Placental pericyte (primary cell): ENCODE data around the gene TRIM68. TPM values are rescaled to one million over a fixed set of nuclear protein-coding genes. Genes with fewer than 3 reads are reported as not detected.

ENCODE experiments used
- total RNA-seq: library from RNA; depleted of rRNA; stranded (reverse); fragments of >200 nt; gene quantifications from 2 replicates; pipeline ENCODE4 v1.2.3, GENCODE V29; 2012

The TRIM68 gene, protein sequence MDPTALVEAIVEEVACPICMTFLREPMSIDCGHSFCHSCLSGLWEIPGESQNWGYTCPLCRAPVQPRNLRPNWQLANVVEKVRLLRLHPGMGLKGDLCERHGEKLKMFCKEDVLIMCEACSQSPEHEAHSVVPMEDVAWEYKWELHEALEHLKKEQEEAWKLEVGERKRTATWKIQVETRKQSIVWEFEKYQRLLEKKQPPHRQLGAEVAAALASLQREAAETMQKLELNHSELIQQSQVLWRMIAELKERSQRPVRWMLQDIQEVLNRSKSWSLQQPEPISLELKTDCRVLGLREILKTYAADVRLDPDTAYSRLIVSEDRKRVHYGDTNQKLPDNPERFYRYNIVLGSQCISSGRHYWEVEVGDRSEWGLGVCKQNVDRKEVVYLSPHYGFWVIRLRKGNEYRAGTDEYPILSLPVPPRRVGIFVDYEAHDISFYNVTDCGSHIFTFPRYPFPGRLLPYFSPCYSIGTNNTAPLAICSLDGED
- total RNA-seq: 6.3 and 12.3 TPM in 2 replicates

DNA sequence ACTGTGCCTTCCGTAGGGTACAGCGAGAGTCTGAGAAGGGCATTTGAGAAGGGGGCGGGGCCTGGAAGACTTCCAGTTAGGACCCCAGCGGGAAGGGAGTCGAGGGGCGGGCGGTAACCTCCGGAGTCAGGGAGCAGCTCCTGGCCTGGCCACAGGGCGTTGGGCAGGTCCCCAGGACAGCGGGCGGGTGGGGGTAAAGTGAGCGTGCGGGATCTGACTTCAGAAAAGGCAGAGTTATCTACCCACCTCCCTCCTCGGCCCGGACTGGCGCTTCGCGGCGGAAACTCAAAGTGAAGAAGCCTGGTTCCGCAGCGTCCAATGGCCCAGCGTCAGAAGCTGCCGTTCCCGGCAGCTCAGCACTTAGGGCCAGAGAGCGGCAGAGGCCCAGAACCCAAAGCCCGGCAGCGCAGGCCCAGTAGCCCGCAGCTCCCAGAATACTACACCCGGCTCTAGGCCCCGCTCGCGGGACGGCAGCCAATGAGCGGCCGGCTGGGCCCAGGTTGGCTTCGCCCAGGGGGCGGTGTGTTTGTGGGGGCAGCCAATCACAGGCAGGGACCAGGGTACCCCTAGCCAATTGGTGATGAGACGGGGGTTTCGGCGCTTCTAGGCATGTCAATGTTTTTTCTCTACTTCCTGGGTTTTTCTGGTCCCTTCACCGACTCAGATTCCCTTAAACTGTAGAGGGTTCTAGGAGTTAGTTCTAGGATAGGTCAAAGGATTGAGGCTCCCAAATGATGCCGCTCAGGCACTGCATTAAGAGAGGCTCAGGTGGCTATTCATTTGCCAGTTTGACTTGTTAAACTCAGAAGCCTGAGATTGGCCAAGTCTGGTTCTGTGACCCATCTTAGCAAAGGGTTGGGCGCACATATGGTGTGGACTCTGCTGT, at the start of gene TRIM68:
Gene TRIM68, minus strand, starts transcription at position 451 of the 886 bp plus-strand sequence. CDS start 2,727 bp downstream, outside the sequence.

DNA sequence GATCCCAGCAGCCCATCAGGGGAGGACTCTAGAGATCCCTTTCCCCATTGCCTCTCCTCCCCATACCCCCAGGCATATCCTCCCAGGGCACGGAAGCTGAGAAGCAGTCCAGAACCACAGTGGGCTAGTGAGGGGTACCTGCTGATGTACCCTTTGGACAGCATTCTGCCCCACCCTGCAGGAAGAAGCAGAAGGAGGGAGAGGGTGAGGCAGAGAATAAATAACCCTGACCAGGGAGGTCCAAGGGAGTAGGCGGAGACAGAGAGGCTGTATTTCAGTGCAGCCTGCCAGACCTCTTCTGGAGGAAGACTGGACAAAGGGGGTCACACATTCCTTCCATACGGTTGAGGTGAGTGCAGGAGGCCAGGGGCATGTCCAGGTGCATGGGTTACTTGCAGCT, 35.7 kb upstream of the TRIM68 start, which contains the start of gene OR51E1:
Gene OR51E1, plus strand, starts transcription at position 301 of the 400 bp plus-strand sequence. CDS start 8,545 bp downstream, outside the sequence.

DNA sequence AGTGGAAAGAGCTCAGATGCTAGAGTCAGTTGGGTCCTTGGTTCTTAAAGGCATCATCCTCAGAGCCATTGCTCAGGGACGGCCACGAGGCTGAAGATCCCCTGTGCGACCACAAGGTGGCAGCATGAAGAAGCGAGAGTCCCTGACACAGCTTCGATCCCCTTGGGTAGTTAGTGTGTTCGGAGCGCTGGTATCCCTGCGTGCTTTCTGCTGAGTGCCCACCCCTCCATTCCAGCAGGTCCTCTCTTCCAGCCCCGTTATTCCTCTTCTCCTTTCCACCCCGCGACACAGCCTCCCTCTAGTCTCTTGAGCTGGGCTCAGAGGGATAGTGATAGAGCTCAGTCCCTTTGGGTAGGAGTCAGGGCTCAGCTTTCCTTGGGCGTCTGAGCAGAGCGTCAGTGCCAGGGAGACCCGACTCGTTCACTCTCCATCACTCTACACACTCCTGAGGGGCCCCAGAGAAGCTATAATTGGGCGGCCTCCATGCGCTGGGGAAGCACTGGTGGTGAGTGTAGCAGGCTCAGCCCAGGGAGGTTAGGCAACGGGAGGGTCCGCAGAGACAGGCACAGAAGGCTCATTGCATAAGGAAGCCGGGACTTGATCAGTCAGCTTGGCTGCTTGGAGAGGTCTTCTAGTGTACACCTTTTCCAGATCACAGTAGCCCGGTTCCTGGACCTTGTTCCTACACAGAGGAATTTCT, 29.1 kb upstream of the TRIM68 start, which contains the start of gene OR51D1:
Gene OR51D1, plus strand, starts transcription at position 516 of the 700 bp plus-strand sequence. CDS start 2,314 bp downstream, outside the sequence.

GRCh38 chr11:4593739-4594138, 14.3 kb downstream of the TRIM68 start, which contains the start of gene OR52I1:
OR52I1 (plus strand) TSS chr11:4594039; CDS start chr11:4594039, 0 bp downstream.

DNA sequence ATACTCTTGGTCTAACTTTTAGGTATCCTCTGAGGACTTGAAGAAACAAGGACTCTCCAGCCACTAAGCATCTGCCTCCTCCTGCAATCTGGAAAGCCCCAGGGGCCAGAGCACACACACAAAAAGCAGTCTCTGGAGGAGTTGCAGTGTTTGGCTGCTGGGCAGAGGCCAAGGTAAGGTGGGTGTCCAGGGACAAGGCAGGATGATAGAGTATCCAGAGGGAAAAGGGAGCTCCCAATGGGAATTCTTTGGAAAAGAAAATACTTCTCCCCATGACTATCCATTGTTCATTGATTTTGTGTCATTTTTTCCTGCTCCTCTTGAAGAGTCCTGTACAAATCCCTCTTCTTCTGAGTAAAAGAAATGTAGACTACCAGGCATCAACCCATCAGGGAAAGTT, 26.6 kb downstream of the TRIM68 start, which contains the start of gene OR52I2:
Gene OR52I2, plus strand, starts transcription at position 301 of the 400 bp plus-strand sequence.

Other genes with a start within 250 kb of the TRIM68 start
- not detected in 2 replicates for gene OR52B4, start 239.8 kb downstream of the TRIM68 start, total RNA-seq
- 15.8 and 31.2 TPM in 2 replicates for gene TRIM21, start 214.5 kb downstream of the TRIM68 start, total RNA-seq
- not detected in 2 replicates for gene OR52K2, start 158.9 kb downstream of the TRIM68 start, total RNA-seq
- not detected in 2 replicates for gene OR52K1, start 125.6 kb downstream of the TRIM68 start, total RNA-seq
- not detected in 2 replicates for gene OR52M1, start 63.0 kb downstream of the TRIM68 start, total RNA-seq
- gene OR52I2, start 26.5 kb downstream of the TRIM68 start, total RNA-seq: not detected in 2 replicates
- gene OR52I1, start 14.2 kb downstream of the TRIM68 start, total RNA-seq: not detected in 2 replicates
- gene OR51D1, start 29.2 kb upstream of the TRIM68 start, total RNA-seq: not detected in 2 replicates
- not detected in 2 replicates for gene OR51E1, start 35.8 kb upstream of the TRIM68 start, total RNA-seq
- 0.14 and 0.22 TPM in 2 replicates for gene OR51E2, start 89.6 kb upstream of the TRIM68 start, total RNA-seq
- gene MMP26, start 96.6 kb upstream of the TRIM68 start, total RNA-seq: not detected in 2 replicates
- not detected in 2 replicates for gene OR51F1, start 161.7 kb upstream of the TRIM68 start, total RNA-seq
- not detected in 2 replicates for gene OR52R1, start 196.1 kb upstream of the TRIM68 start, total RNA-seq
- not detected in 2 replicates for gene OR51F2, start 213.1 kb upstream of the TRIM68 start, total RNA-seq
- not detected in 2 replicates for gene OR51S1, start 241.0 kb upstream of the TRIM68 start, total RNA-seq